C1 segment of cervical spinal cord (tissue), 14 donors: Measurements from ENCODE around the gene BIVM.

Source experiments
- DNase-seq, 14 donors: peaks; one replicate each; lab custom pipeline; 2025; lab: John Stamatoyannopoulos, UW

The BIVM gene

DNA sequence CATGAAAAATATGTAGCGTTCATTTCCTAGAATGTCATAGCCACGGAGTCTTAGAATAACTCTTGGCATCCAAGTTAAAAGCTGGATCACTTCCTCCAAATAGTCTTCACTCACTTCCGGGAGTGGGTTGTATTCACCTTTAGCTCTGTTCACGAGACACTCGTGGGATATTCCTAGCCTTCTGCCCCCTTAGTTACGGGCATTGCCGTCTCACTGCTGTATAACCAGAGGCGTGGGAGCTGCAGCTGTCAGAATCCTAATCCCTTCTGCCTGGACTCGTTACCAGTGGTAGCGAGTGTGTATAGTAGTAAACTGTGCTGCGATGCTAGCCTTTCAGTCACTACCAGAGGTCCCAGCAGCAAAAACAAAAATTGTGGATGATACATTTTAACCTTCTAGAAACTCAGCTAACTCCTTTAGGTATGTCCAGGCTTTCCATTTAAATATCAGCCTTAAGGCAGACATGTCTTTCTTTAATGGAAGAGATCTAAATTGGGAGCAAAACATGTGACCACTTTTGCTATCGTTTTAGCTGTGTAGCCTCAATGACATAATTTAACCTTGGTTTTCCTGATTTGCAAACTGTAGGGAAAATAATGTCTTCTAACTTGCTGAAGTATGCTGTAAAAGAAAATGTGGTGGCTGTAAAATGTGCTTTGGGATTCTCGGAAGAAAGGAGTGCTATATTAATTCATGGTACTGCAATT, 81.0 kb downstream of the BIVM start:
- no peak for DNase-seq

DNA sequence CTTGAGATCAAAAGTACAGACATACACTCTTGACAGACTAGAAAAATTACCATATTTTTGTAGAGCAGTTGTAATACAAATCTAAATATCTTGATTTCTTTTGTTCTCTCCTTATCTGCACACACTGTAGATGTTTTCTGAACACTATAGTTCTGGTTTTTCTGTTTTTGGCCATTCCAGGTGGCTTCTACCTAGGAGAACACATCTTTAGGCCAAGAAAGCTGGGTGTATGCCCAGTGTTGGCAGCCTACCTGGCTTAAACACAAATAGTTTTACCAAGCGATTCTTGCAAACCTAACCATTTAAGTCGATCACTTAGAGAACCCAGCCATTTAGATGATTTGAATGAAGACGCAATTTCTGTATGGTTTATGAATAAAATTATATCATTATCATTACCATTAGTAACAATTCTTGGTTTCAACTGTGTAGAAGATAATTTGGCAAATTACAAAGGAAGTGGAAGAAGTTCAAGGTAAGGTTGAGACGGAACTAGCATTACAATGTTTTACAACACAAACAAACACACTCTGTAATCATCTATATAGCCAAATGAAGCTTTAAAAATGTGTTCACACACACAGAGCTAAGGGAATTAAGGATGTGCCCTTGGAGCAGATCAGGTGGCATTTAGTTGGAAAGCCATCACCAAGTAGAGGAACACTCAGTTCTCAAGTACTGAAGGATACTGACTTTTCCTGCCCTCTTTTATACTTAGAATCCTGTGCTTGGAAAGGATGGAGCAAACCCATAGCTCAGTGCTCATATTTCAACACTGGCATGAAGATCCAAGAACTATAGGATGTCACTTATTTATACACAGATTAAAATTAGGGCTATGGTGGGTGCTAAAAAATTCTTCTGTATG, 83.1 kb downstream of the BIVM start:
- peak in 1 of 14 donors; percentile 91 for DNase-seq
